Activated B cell treated with CpG ODN at 0.5 μM for 24 hours (primary cell): Measurements from ENCODE around the gene GP5. TPM values are rescaled to one million over a fixed set of nuclear protein-coding genes. Genes with fewer than 3 reads are reported as not detected.

Experiments used
- ATAC-seq: fragments of 200-7000 bp; cut with Tn5 transposase; one replicate; pipeline ENCODE4 v1.10.0; 2021; ENCODE audit warnings: low read depth, mild to moderate bottlenecking, moderate library complexity
- CTCF ChIA-PET: fragments of 350-600 bp; sonication (Branson Sonifier 250); formaldehyde crosslinking; loops from one replicate; lab custom pipeline; 2021; ENCODE audit warnings: antibody characterized with exemption; lab: Charles Lee
- POLR2A ChIA-PET: fragments of 350-600 bp; sonication (Branson Sonifier 250); formaldehyde crosslinking; loops from one replicate; lab custom pipeline; 2021; ENCODE audit warnings: antibody characterized with exemption; lab: Charles Lee
- DNase-seq: peaks from one replicate; pipeline ENCODE4 v3.0.0; 2022
- H3K27ac Mint-ChIP-seq: one replicate; pipeline ENCODE4 v1.8.0; 2020; ENCODE audit warnings: mixed read lengths
- H3K27me3 Mint-ChIP-seq: one replicate; pipeline ENCODE4 v1.8.0; 2021; ENCODE audit warnings: mixed read lengths
- H3K36me3 Mint-ChIP-seq: one replicate; pipeline ENCODE4 v1.8.0; 2021; ENCODE audit warnings: low read depth, mixed read lengths
- H3K4me1 Mint-ChIP-seq: one replicate; pipeline ENCODE4 v1.8.0; 2021; ENCODE audit warnings: mixed read lengths
- H3K4me3 Mint-ChIP-seq: one replicate; pipeline ENCODE4 v1.8.0; 2020; ENCODE audit warnings: mild to moderate bottlenecking, mixed read lengths
- H3K9me3 Mint-ChIP-seq: one replicate; pipeline ENCODE4 v1.8.0; 2020; ENCODE audit warnings: mixed read lengths
- intact Hi-C: fragments of 100-400 bp; cut with micrococcal nuclease; formaldehyde crosslinking; loops from one replicate; pipeline ENCODE4 v1.15.1; 2024
- total RNA-seq: library from RNA; stranded (reverse); gene quantifications from 2 replicates; pipeline ENCODE4 v1.2.3, GENCODE V29; 2022
- TF ChIP-seq, protein P1 (sequence below): fragments of 200-600 bp; IDR thresholded peaks from one replicate; pipeline ENCODE4 v1.8.0; 2022; ENCODE audit warnings: antibody characterized with exemption, mild to moderate bottlenecking

The GP5 gene
- total RNA-seq, 1 donor from 2014 or later, result 0.18 TPM

DNA sequence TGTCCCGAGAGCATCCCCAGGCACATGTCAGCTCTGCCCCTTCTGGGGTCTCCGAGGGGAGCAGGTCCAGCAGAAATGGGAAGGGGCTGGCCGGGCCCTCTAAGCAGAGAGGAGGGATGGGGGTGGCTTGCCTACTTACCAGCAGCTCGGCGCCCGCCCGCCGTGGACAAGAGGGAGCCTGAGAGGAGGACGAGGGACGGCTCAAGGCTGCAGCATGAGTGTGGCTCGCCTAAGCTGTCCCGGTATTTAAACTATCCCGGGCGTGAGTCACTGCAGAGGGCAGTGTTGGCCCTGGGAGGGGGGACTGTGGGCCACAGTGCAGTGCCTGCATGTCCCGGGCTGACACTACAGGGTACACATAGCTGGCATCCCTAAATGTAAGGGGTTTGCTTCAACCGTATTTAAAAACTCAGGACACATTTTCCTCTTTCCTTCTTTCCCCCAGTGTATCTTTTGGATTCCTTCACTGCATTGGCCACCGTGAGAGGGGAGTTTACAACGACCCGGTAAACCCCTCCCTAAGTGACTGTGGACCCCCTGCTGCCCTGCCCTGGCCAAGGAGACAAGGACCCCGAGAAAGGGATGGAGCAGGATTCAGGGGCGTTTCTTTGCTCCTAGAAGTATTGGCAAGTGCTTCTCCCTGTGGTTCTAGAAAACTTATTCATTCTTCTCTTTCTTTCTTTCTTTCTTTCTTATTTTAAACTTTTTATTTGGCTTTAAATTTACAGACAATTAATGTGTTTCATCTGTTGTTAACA lies 29.4 kb downstream of the GP5 start, which contains the start of gene LRRC15:
Gene LRRC15, minus strand, starts transcription at position 222 of the 758 bp plus-strand sequence. CDS start 8,700 bp downstream, outside the sequence.
- ChIA-PET CTCF (no interaction called here), POLR2A (no interaction called here)
- intact Hi-C loops, result no loop called here
- TF ChIP-seq, protein P1, sequence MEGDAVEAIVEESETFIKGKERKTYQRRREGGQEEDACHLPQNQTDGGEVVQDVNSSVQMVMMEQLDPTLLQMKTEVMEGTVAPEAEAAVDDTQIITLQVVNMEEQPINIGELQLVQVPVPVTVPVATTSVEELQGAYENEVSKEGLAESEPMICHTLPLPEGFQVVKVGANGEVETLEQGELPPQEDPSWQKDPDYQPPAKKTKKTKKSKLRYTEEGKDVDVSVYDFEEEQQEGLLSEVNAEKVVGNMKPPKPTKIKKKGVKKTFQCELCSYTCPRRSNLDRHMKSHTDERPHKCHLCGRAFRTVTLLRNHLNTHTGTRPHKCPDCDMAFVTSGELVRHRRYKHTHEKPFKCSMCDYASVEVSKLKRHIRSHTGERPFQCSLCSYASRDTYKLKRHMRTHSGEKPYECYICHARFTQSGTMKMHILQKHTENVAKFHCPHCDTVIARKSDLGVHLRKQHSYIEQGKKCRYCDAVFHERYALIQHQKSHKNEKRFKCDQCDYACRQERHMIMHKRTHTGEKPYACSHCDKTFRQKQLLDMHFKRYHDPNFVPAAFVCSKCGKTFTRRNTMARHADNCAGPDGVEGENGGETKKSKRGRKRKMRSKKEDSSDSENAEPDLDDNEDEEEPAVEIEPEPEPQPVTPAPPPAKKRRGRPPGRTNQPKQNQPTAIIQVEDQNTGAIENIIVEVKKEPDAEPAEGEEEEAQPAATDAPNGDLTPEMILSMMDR, result no peak
- H3K4me1 Mint-ChIP-seq, result no peaks in the 10 kb centered on the region
- H3K27ac Mint-ChIP-seq, result no peak within 1 kb of the TSS
- ATAC-seq (no peak), DNase-seq (no peak)
- H3K4me3 Mint-ChIP-seq, result no peak within 1 kb of the TSS
- no peaks in the 10 kb centered on the region for H3K36me3 Mint-ChIP-seq
- no peaks in the 10 kb centered on the region for H3K9me3 Mint-ChIP-seq
- peaks cover 37% of the 10 kb centered on the region for H3K27me3 Mint-ChIP-seq

DNA sequence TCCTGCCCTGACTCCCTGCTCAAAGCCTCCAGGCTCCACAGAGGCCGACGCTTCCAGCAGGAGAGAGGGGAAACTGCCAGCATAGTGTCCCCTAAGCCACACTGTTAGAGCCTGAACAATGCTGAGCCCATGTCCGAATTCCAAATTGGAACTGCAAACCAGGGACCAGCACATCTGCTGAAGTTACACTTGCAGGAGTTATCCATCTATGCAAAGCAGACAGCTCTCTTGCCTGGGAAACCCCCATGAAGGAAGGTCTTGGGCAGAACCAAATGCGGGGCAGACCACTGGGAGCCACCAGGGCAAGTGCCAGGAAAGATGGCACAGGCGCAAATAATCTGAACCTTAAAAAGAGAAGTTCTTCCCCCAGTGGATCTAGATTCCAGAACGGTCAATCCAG lies 30.1 kb downstream of the GP5 start:
- intact Hi-C loops, result no loop called here
- TF ChIP-seq, protein P1, result no peak
- no peaks in the 10 kb centered on the region for H3K36me3 Mint-ChIP-seq
- POLR2A ChIA-PET, result no interaction called here
- H3K27ac Mint-ChIP-seq, result no peak overlapping the region
- no peak for DNase-seq
- ATAC-seq, result no peak
- CTCF ChIA-PET, result no interaction called here
- H3K27me3 Mint-ChIP-seq, result peaks cover 35% of the 10 kb centered on the region
- H3K9me3 Mint-ChIP-seq, result no peaks in the 10 kb centered on the region
- no peak overlapping the region for H3K4me3 Mint-ChIP-seq
- H3K4me1 Mint-ChIP-seq, result no peaks in the 10 kb centered on the region

DNA sequence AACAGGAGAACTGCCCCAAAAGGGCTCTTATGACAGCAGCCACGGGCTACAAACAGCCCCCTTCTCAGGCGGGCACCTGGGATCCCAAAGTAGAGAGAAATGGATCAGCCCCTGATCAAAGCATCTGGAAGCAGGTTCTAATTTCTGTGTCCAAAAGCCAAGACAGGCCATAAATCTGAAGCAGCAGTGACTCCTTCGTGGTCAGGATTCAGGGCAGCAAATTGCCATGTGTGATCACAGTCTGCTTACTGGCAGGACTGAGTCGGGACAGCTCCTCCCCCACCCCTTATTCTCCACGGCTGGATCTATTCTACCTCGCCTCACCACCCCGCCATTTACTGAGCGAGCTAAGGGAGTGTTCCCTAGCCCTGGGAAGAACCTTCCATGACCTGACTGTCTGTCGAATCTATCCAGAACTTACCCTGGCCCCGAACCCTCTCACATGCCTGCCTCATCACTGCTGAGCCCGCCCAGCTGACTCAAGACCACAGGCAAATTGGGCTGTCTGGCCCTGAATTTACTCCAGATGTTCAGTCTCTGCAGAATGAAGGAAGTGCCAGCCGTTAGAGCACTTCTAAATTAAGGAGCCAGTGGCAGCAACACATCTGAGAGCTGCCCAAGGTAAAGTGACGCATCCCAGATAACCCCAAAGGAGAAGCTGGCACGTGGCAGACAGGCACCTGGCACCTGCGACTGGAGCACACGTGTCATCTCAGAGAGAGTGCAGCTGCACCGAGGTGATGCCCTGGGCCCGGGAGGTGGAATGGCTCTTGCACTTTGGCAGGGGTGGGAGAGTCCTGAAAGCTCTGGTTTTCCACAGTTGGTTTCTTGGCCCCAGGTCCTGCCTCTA lies 30.8 kb downstream of the GP5 start:
- no peak for DNase-seq
- TF ChIP-seq, protein P1, result no peak
- Mint-ChIP-seq H3K36me3 (no peaks in the 10 kb centered on the region), H3K4me3 (no peak overlapping the region), H3K27me3 (peaks cover 35% of the 10 kb centered on the region), H3K9me3 (no peaks in the 10 kb centered on the region), H3K4me1 (no peaks in the 10 kb centered on the region), H3K27ac (no peak overlapping the region)
- POLR2A ChIA-PET, result no interaction called here
- CTCF ChIA-PET, result no interaction called here
- ATAC-seq, result no peak
- intact Hi-C loops, result no loop called here

DNA sequence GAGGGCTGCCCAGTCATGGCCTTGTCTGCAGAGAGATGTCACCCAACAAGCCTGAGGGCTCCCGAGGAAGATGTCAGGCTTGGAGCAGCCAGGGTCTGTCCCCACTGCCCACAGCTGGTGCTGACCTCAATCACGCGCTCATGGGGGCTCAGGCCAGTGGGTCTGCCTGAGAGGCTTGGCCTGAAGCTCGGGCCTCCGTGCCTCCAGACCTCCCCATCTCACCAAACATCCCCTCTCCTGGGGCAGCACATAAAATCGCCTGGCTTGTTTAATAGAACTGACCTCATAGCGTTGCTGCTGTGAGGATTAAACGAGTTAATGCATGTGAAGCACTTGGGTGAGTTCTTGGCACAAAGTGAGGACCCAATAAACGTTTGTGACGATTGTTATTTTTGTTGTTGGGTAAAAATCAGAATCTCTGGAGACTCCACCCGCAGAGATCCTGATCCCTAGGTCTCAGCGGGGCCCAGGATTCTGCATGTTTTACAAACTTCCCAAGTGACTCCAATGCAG lies 33.0 kb downstream of the GP5 start:
- Mint-ChIP-seq H3K9me3 (no peaks in the 10 kb centered on the region), H3K27ac (no peak overlapping the region), H3K4me3 (no peak overlapping the region), H3K36me3 (no peaks in the 10 kb centered on the region), H3K4me1 (no peaks in the 10 kb centered on the region), H3K27me3 (peaks cover 28% of the 10 kb centered on the region)
- intact Hi-C loops, result no loop called here
- ATAC-seq (no peak), DNase-seq (no peak)
- POLR2A ChIA-PET, result interaction anchor here (0.6 kb wide), 1 partner anchor 167 kb away, joined by 4 read pairs; no protein-coding TSS in a partner anchor
- TF ChIP-seq, protein P1, result no peak
- CTCF ChIA-PET, result no interaction called here

DNA sequence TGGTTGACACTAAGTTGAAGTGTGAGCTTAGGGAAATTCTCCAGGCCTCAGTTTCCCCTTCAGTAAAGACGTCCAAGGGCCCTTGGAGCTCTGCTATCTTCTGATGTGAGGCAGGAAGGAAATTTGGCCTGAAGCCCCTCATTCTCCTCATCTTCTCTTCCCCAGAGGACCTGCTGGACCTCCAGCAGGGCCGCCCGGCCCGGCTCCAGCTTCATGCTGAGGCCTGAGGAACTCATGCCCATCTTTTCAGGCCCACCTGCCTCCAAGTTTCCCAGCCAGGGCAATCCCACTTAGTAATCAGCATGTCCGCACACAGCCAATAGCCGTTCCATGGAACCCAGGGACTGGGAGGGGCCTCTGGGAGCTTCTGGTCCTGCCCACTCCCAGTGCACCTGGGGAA lies 33.5 kb downstream of the GP5 start:
- no peak for DNase-seq
- no peak for ATAC-seq
- Mint-ChIP-seq H3K27ac (no peak overlapping the region), H3K27me3 (peaks cover 25% of the 10 kb centered on the region), H3K36me3 (no peaks in the 10 kb centered on the region), H3K4me1 (no peaks in the 10 kb centered on the region), H3K4me3 (no peak overlapping the region), H3K9me3 (no peaks in the 10 kb centered on the region)
- TF ChIP-seq, protein P1, result no peak
- ChIA-PET CTCF (no interaction called here), POLR2A (interaction anchor here (0.6 kb wide), 1 partner anchor 168 kb away, joined by 4 read pairs; no protein-coding TSS in a partner anchor)
- intact Hi-C loops, result no loop called here
